ENCODE results near the gene TMEM272. TPM values are rescaled to one million over a fixed set of nuclear protein-coding genes. Genes with fewer than 3 reads are reported as not detected.

The TMEM272 gene, protein sequence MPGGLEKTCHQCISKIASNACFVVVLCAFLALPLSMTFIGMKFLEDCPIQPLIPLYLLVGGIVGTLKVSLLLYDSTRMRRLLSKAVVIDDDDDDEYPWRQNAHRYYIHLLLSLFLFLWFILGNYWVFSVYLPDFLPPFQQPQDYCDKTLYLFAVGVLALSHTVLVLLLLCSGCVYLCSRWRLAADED
- 0.59 TPM for total RNA-seq (ENCODE audit: unreplicated experiment)
- long read RNA-seq = 0 reads

DNA sequence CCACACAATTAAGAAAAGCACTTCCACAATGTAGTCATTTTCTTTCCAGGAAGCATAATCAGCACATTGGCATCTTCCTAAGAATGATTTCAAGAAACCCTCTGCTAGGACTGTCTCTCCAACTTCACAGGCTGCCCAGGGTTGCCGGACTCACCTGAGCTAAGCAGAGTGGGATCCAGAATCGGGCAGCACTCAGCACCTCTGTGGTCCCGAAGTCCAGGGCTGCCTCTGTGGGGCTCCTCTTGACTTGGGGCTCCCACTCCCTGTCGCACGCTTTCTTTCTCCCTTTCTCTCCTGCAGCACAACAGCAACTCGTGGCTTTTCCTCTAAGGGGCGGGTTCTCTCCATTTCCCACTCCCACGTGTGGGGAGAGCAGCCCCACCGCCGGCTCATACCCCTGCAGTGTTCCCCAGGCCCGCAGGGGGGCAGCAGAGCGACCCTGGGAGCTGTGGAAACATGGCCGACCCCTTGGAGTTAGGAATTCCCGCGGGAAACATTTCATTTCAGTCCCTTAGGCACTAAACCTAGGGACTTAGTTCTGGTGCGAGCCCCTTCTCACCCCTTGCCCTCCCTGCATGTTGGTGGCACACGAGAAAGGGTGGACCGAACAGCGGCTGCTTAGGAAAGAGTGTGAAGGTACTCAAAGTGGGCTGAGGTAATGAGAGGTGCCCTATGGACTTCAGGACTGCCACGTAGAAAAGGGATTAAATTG, at the start of gene TMEM272:
Gene TMEM272, minus strand, starts transcription at position 316 of the 712 bp plus-strand sequence. CDS start 6,647 bp downstream, outside the sequence.
- peaks cover 5% of the 10 kb centered on the region for H3K36me3 Mint-ChIP-seq (ENCODE audit: unreplicated experiment)
- TF ChIP-seq, protein P1, sequence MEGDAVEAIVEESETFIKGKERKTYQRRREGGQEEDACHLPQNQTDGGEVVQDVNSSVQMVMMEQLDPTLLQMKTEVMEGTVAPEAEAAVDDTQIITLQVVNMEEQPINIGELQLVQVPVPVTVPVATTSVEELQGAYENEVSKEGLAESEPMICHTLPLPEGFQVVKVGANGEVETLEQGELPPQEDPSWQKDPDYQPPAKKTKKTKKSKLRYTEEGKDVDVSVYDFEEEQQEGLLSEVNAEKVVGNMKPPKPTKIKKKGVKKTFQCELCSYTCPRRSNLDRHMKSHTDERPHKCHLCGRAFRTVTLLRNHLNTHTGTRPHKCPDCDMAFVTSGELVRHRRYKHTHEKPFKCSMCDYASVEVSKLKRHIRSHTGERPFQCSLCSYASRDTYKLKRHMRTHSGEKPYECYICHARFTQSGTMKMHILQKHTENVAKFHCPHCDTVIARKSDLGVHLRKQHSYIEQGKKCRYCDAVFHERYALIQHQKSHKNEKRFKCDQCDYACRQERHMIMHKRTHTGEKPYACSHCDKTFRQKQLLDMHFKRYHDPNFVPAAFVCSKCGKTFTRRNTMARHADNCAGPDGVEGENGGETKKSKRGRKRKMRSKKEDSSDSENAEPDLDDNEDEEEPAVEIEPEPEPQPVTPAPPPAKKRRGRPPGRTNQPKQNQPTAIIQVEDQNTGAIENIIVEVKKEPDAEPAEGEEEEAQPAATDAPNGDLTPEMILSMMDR (IDR thresholded peaks at IDR 0.05; ENCODE audit: partially characterized antibody, unreplicated experiment) = peak; percentile 91
- H3K27ac Mint-ChIP-seq (ENCODE audit: unreplicated experiment) = no peak within 1 kb of the TSS
- DNase-seq = peak; percentile 80
- peaks cover 3% of the 10 kb centered on the region for H3K27me3 Mint-ChIP-seq (ENCODE audit: unreplicated experiment)
- no peaks in the 10 kb centered on the region for H3K9me3 Mint-ChIP-seq (ENCODE audit: unreplicated experiment)
- no peaks in the 10 kb centered on the region for H3K4me1 Mint-ChIP-seq (ENCODE audit: low read depth, unreplicated experiment)
- no peak within 1 kb of the TSS for H3K4me3 Mint-ChIP-seq (ENCODE audit: unreplicated experiment)

DNA sequence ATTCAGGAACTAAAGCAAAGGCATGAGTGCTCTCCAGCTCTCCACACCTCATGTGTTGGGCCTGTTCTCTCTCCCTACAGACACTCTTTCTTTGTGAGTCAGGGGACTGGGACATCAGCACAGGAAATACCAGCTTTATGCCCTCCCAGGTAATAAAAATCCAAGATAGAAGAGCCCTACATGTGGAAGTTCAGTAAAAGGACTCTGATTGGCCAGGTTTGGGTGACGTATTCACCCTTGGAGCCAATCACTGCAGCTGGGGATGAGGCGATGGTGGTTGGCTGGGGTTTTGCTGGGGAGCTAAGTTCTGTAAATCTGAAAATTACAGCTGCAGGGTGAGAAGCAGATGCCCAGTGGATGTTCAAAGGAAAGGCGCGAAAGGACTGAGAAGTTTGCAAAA, 49.3 kb upstream of the TMEM272 start:
- Mint-ChIP-seq H3K9me3 (ENCODE audit: unreplicated experiment) (peaks cover 2% of the 10 kb centered on the region), H3K27me3 (ENCODE audit: unreplicated experiment) (no peaks in the 10 kb centered on the region), H3K36me3 (ENCODE audit: unreplicated experiment) (no peaks in the 10 kb centered on the region), H3K4me1 (ENCODE audit: low read depth, unreplicated experiment) (peaks cover 3% of the 10 kb centered on the region), H3K4me3 (ENCODE audit: unreplicated experiment) (no peak overlapping the region), H3K27ac (ENCODE audit: unreplicated experiment) (no peak overlapping the region)
- TF ChIP-seq, protein P1 (IDR thresholded peaks at IDR 0.05; ENCODE audit: partially characterized antibody, unreplicated experiment) = no peak
- no peak for DNase-seq

DNA sequence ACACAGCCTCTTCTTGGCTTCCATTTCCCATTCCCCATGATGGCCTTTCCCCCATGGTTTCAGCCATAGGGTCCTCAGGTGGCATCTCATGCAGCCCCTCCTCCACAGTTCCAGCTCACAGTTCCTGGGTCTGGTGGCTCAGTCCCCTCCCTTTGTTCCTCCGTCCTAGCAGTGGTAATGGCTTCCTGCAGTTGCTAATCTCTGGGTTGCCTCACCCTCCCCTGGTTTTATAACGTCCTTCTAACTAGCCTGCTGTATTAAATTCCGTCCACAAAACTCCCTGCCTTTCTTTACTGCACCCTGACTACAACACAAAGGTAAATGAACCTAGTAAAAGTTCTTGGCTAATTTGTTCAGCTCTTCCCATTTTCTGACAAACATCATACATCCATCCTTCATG, 47.7 kb upstream of the TMEM272 start:
- TF ChIP-seq, protein P1 (IDR thresholded peaks at IDR 0.05; ENCODE audit: partially characterized antibody, unreplicated experiment) = no peak
- Mint-ChIP-seq H3K4me1 (ENCODE audit: low read depth, unreplicated experiment) (peaks cover 3% of the 10 kb centered on the region), H3K27ac (ENCODE audit: unreplicated experiment) (no peak overlapping the region), H3K4me3 (ENCODE audit: unreplicated experiment) (no peak overlapping the region), H3K27me3 (ENCODE audit: unreplicated experiment) (no peaks in the 10 kb centered on the region), H3K9me3 (ENCODE audit: unreplicated experiment) (peaks cover 2% of the 10 kb centered on the region), H3K36me3 (ENCODE audit: unreplicated experiment) (no peaks in the 10 kb centered on the region)
- DNase-seq = no peak

DNA sequence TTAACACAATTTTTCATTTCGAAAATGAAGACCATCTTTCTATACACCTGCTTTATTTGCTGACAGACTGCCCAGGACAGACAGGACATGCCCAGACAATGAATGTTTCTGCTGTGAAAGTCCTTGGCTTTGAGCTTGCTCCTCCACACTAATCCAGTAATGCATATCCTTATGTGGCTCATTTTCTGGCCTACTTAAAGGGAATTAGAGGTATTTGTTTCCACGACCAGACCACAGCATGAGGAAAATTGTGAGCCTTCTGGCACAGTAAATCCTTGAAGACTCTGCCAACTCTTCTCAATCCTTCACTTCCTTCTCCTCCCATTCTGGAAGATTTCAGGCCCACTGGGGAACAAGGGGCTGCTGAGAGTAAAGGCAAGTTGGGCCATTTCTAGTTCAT, 42.5 kb upstream of the TMEM272 start:
- H3K4me1 Mint-ChIP-seq (ENCODE audit: low read depth, unreplicated experiment) = no peaks in the 10 kb centered on the region
- no peak for DNase-seq
- no peaks in the 10 kb centered on the region for H3K9me3 Mint-ChIP-seq (ENCODE audit: unreplicated experiment)
- H3K36me3 Mint-ChIP-seq (ENCODE audit: unreplicated experiment) = no peaks in the 10 kb centered on the region
- H3K4me3 Mint-ChIP-seq (ENCODE audit: unreplicated experiment) = no peak overlapping the region
- H3K27me3 Mint-ChIP-seq (ENCODE audit: unreplicated experiment) = peaks cover 2% of the 10 kb centered on the region
- TF ChIP-seq, protein P1 (IDR thresholded peaks at IDR 0.05; ENCODE audit: partially characterized antibody, unreplicated experiment) = no peak
- no peak overlapping the region for H3K27ac Mint-ChIP-seq (ENCODE audit: unreplicated experiment)

DNA sequence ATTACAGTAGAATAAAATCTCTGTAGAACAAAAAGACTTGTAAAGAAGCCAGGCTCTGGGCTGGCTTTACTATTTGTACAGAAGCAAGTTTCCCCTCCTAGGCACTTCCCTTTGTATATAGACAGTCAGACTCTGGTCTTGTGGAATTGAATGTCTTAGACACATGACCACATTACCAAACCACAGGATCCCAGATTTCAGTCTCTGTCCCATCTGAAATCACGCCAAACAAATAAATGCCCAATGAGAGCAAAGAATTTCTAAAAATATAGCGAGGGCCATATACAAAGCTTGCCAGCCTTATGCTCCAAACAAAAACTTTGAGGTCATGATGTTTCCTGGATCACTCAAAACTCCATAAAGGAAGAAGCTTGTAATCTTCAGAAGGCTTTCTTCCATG, 40.7 kb upstream of the TMEM272 start:
- TF ChIP-seq, protein P1 (IDR thresholded peaks at IDR 0.05; ENCODE audit: partially characterized antibody, unreplicated experiment) = no peak

More for the DNA sequence above, 40.7 kb upstream of the TMEM272 start:
- Mint-ChIP-seq H3K27ac (ENCODE audit: unreplicated experiment) (no peak overlapping the region), H3K27me3 (ENCODE audit: unreplicated experiment) (peaks cover 2% of the 10 kb centered on the region), H3K4me1 (ENCODE audit: low read depth, unreplicated experiment) (no peaks in the 10 kb centered on the region), H3K36me3 (ENCODE audit: unreplicated experiment) (no peaks in the 10 kb centered on the region), H3K4me3 (ENCODE audit: unreplicated experiment) (no peak overlapping the region), H3K9me3 (ENCODE audit: unreplicated experiment) (no peaks in the 10 kb centered on the region)
- no peak for DNase-seq

Measured in glutamatergic neuron (in vitro differentiated cells).